H1 (cell line): ENCODE measurements around the gene CACNA1A. TPM values are rescaled to one million over a fixed set of nuclear protein-coding genes. Genes with fewer than 3 reads are reported as not detected.

Experiments
- BCL11A ChIP-seq, 2 experiments: IDR thresholded peaks; one replicate each; pipeline ENCODE4 v1.6.1; 2011; ENCODE audit warnings: low read depth in 2 of 2, low read length in 2 of 2, mild to moderate bottlenecking in 2 of 2
- CREB1 ChIP-seq: IDR thresholded peaks from 2 replicates; pipeline ENCODE4 v1.6.1; 2012; ENCODE audit warnings: inconsistent platforms
- HDAC6 ChIP-seq: IDR thresholded peaks from one replicate; pipeline ENCODE4 v1.7.1; 2012; ENCODE audit warnings: low read depth, mild to moderate bottlenecking, inconsistent platforms, low read length, moderate library complexity
- RAD21 ChIP-seq, 2 experiments: IDR thresholded peaks in 1 of 2; conservative IDR thresholded peaks in 1 of 2; 2 replicates each; pipeline ENCODE4 v1.6.1; 2011; ENCODE audit warnings: low read depth in 2 of 2, low read length in 2 of 2, improper control_type of control experiment in 1 of 2, inconsistent platforms in 1 of 2, mild to moderate bottlenecking in 1 of 2, moderate library complexity in 1 of 2
- SP1 ChIP-seq: IDR thresholded peaks from 2 replicates; pipeline ENCODE4 v1.6.1; 2011; ENCODE audit warnings: low read depth, low read length
- SUZ12 ChIP-seq: fragments of 200-600 bp; sonication (generic); IDR thresholded peaks from 2 replicates; pipeline ENCODE4 v1.6.1; 2012; ENCODE audit warnings: mild to moderate bottlenecking, inconsistent platforms, low read length, moderate library complexity, mixed read lengths
- TAF1 ChIP-seq: IDR thresholded peaks from 2 replicates; pipeline ENCODE4 v1.6.1; 2011; ENCODE audit warnings: mild to moderate bottlenecking, low read depth, low read length
- polyA plus RNA-seq, 7 experiments: library from polyadenylated mRNA; depleted of rRNA in 3 of 7; stranded (reverse) in 5 of 7; unstranded in 2 of 7; fragments of >200 nt in 5 of 7; fragments of 200-250 nt in 2 of 7; gene quantifications; 1 replicate in 5 of 7; 2 replicates in 1 of 7; 4 replicates in 1 of 7; pipeline versions ENCODE4 v1.2.1 to v1.2.3, GENCODE V29; 2011 to 2013; ENCODE audit warnings: missing spikeins in 2 of 7, mixed read lengths in 2 of 7
- total RNA-seq: library from RNA; stranded (reverse); fragmentation: NEBNext Ultra II Directional; extraction: Animal tissue kit (Norgen Biotek cat#: 25700); gene quantifications from 2 replicates; pipeline ENCODE4 v1.2.1, GENCODE V29; 2021

Gene CACNA1A
- total and polyA plus RNA-seq, 2 of the 8 experiments (the other 6 are each of a cell fraction or from before 2014, with no cell fraction given): 10.7 to 25.3 TPM

- TF ChIP-seq SUZ12 (peak; percentile 36; the same call in 1 of the 2 replicates), SP1 (no peak), BCL11A (IDR thresholded peaks at IDR 0.05; ENCODE audit: low read depth in 2 of 2, low read length in 2 of 2) (no peak), HDAC6 (no peak), RAD21 (IDR thresholded peaks at IDR 0.05 in 1 of 2, conservative IDR thresholded peaks at IDR 0.05 in 1 of 2; ENCODE audit: low read depth in 2 of 2, low read length in 2 of 2) (no peak), CREB1 (no peak), TAF1 (peak; percentile 78)
Measured at GRCh38 chr19:13507053-13507611, 853 bp upstream of the CACNA1A start (continued).
